DMS114 treated with DMSO at 0.1 percent for 48 hours (cell line): Measurements from ENCODE around the gene ATP10A.
"Not testable (repeated sequence)": the region's sequence is repeated elsewhere in the genome, so short reads cannot be mapped to it uniquely, and the experiment has no call there.

ENCODE experiments used
- DNase-seq: peaks from one replicate; lab custom pipeline; 2025; ENCODE audit not compliant: unreplicated experiment; lab: John Stamatoyannopoulos, UW

ATP10A gene

DNA sequence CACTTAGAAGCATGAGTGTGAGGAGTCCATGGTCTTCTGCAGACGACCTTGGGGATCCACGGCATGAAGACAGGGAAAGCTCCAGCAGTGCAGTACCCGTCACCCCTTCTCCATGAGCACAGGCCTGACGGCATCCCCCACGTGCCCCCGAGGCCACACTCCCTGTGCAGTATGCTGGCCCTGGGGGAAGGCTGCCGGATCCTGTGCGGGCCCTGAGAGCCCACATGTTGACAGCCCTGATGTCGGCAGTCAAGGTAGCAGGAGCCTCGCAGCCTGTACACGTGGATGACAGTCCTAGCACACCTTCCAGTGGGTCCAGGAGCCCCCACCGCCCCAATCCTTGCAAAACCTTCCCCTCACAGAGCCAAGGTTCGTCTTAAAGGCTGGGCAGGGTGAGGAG is 195.3 kb downstream of the ATP10A start:
- DNase-seq: no peak

DNA sequence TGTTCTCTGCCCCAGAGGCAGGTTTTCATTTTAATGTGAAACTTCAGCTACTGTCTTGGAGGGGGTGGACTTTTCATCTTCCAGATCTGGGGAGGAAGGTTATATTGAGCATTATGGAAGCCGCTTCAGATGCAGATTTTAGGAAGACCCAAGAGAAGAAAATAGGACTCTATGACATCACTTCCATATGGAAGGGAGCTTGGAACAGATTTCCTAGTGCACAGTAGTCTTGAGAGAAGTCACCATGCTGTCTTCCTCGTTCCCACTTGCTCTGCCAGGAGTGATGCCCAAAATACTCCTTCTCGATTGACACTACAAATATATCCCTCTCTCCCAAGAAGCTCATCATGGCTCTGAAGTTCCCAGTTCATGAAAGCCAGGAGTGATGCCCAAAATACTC is 197.2 kb downstream of the ATP10A start:
- DNase-seq: no peak

DNA sequence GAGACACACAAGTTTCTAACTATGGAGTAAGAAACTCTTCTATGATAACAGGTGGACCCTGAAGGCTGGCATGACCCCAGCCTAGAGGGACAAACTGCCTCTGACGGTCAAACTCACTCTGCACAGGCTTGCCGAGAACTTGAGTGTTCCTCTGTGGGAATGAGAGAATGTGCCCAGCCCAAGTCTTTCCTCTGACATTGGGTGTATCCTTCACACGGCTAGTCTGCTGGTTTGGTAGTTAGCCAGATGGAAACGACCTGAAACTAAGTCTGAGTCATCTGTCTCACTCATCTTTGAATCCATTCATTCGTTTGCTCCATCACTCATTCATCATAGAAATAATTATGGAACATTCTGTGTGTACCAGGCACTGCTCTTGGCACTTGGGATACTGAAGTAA is 198.4 kb downstream of the ATP10A start:
- DNase-seq: no peak

GRCh38 chr15:25663515-25663914 is 199.6 kb downstream of the ATP10A start:
- no peak for DNase-seq

DNA sequence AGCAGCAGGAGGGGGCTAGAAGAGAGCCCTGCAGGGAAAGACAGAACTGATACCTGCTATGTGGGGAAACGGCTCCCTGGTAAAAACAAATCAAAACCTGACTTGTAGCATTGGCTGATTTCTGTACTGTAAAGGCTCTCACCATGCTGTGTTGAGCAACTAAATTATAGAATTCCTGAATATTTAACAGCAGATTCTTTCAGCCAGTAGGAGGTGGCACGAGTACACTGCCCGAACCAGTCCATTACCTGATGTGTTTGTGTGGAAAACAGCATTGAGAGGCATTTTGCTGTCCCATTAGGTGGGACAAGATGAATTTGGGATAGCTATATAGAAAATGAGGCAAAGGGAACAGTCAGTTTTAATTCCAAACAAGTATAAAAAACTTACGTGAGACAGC is 201.2 kb downstream of the ATP10A start:
- DNase-seq: no peak

- no peak for DNase-seq
These were observed 203.9 kb downstream of the ATP10A start for GRCh38 chr15:25659251-25659650.

- no peak for DNase-seq
These were observed 204.6 kb downstream of the ATP10A start for GRCh38 chr15:25658560-25658959.

DNA sequence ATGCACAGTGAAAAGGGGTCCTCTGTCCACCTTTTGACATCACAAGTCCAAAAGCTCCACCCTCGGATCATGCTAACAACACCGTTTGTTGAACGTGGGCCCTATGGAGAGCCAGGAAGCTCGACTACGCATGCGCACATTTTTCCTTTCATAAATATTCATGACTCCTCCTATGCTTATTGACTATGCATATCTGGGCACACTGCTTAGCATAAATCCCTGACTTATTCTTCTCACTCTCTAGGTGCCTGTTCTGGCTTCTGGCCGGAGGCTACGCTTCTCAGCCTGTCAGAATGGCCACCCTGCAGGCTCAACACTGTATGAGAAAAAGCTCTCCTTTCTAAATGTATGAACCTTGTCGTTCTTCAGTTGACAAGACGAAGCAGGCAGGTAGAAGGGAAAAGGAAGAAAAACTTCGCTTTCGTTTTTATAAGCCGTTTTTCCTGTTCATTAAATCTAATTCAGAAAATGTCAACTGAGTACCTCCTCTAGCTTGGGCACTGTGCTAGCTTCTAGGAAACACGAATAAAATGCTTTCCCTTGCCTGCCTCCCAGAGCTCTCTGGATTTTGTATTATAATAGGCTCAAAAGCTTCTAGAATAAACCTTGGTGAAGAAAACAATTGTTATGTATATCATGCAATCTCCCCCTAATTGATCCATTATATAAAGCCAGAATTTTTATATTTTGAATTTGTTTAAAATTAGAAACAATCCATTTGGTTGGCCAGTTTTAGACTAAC is 207.7 kb downstream of the ATP10A start:
- no peak for DNase-seq

GRCh38 chr15:25653371-25653770 is 209.8 kb downstream of the ATP10A start:
- DNase-seq: no peak

GRCh38 chr15:25652704-25653103 is 210.4 kb downstream of the ATP10A start:
- DNase-seq: no peak

GRCh38 chr15:25649390-25649789 is 213.7 kb downstream of the ATP10A start:
- DNase-seq: no peak

GRCh38 chr15:25643120-25643519 is 220.0 kb downstream of the ATP10A start:
- no peak for DNase-seq

- DNase-seq: no peak
These were observed 221.4 kb downstream of the ATP10A start for GRCh38 chr15:25641762-25642161.

GRCh38 chr15:25641361-25641760 is 221.8 kb downstream of the ATP10A start:
- DNase-seq: no peak

DNA sequence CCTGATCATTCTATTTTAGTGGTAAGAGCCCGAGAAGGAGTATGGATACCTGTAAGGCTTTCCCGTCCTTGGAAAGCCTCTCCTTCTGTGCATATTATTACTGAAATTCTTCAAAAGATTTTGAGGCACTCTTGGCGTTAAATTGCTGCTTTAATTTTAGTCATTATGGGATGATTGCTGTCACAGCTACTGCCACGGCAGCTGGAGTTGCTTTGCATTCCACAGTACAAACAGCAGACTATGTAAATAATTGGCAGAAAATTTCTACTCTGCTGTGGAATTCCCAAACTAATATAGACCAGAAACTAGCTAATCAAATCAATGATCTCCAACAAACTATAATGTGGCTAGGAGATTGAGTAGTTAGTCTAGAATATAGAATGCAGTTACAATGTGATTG is 222.2 kb downstream of the ATP10A start:
- DNase-seq: not testable (repeated sequence)

- no peak for DNase-seq
These were observed 222.7 kb downstream of the ATP10A start for GRCh38 chr15:25640381-25640780.

DNA sequence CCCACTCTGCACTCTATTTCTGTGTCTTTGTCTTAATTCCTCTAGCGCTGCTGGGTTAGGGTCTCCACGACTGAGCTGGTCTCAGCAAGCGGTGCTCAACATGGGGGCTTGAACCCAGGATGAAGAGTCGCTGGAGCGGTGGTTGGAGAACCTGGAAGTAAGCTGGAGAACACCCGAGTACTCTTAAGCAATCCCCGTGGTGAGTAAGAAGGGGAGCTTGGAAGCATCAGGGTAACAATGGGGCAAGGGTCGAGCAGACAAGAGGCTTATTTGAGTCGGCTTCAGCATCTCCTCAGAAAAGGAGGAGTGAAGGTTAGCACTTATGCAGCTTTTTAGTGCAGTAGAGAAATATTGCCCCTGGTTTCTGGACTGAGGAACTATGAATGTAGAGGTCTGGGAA is 226.6 kb downstream of the ATP10A start:
- not testable (repeated sequence) for DNase-seq

DNA sequence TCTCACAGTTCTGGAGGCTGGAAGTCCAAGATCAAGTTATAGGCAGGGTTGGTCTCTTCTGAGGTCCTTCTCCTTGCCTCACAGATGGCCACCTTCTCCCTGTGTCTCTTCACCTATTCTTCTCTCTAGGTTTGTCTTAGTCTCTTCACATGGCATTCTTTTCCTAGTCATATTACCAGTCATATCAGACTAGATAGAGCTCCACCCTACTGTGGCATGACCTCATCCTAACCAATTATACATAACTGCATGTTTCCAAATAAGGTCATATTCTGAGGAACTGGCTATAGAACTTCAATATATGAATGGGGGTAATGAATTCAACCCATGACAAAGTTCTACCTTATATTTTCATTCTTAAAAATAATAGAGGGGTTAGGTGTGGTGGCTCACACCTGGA is 227.9 kb downstream of the ATP10A start:
- no peak for DNase-seq

GRCh38 chr15:25633862-25634261 is 229.3 kb downstream of the ATP10A start:
- no peak for DNase-seq

DNA sequence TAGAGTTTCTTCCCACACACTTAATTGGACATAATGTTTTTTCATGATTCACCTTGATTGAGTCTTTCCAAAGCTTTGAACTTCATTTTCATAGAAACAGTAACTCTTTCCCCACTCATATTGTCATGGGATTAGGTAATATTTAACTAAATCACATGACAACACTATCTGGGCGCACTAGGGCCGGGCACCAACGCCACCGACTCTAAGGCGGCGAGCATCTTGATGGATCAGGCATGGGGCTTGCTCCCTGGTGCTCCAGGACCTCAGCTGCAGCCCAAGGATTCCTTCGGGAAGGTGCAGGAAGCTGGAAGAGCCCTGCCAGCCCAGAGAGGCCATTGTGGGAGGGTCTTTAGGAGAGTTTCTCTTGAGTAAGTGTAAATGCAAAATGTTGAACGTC is 231.2 kb downstream of the ATP10A start:
- DNase-seq: no peak
